ENCODE data around the gene RIPOR2. TPM values are rescaled to one million over a fixed set of nuclear protein-coding genes. Genes with fewer than 3 reads are reported as not detected.

RIPOR2 gene
- total and polyA plus RNA-seq, 10 of the 15 experiments (the other 5 are each of a cell fraction or from before 2014, with no cell fraction given): 22.2 to 48.2 (median 34.7) TPM

- Histone ChIP-seq H4K20me1 (ENCODE audit: control insufficient read depth, insufficient read depth) (no peaks in the 10 kb centered on the region), H3K9ac (ENCODE audit: control insufficient read depth, insufficient read depth, low read length) (no peak overlapping the region), H3K4me1 (ENCODE audit: control insufficient read depth, insufficient read depth, low read length) (peaks cover 40% of the 10 kb centered on the region), H3K9me3 (replicated peaks; ENCODE audit: control insufficient read depth, insufficient read depth, low read length) (no peaks in the 10 kb centered on the region), H3K79me2 (ENCODE audit: control insufficient read depth, insufficient read depth, low read length) (no peaks in the 10 kb centered on the region), H3K27ac (ENCODE audit: control insufficient read depth, insufficient read depth) (peak overlapping the region; percentile 21), H3K4me2 (ENCODE audit: control insufficient read depth, insufficient read depth) (peak overlapping the region; percentile 12; the same call in 1 of the 2 replicates), H2AFZ (ENCODE audit: control insufficient read depth, low read depth, low read length) (no peak overlapping the region), H3K36me3 (ENCODE audit: control insufficient read depth in 2 of 2, insufficient read depth in 2 of 2, low read length in 1 of 2) (peaks cover 4 to 26% of the 10 kb centered on the region in 2 experiments), H3K4me3 (no peak overlapping the region), H3K27me3 (replicated peaks in 1 of 2; ENCODE audit: control insufficient read depth in 2 of 2, insufficient read depth in 2 of 2, low read length in 1 of 2) (no peaks in the 10 kb centered on the region)
- SMC1A ChIA-PET (ENCODE audit: uncharacterized antibody, unreplicated experiment): interaction anchor here (1.0 to 10.7 kb wide), 17 partner anchors 8 to 341 kb away, joined by 3 to 243 read pairs (median 8); partner anchors contain the start of gene RIPOR2
- no peak for TF ChIP-seq RB1 (IDR thresholded peaks at IDR 0.05; ENCODE audit: borderline replicate concordance)
- peak in 1 of 2 experiments; percentile 91; a peak in 2 of 4 replicates for TF ChIP-seq ETV6 (conservative IDR thresholded peaks at IDR 0.05 in 1 of 2, IDR thresholded peaks at IDR 0.05 in 1 of 2; ENCODE audit: borderline replicate concordance in 1 of 2, low read depth in 1 of 2)
- peak; percentile 58; the same call in 1 of the 2 replicates for TF ChIP-seq NFIC (IDR thresholded peaks at IDR 0.05; ENCODE audit: low read depth, low read length)
- TF ChIP-seq FOXM1 (IDR thresholded peaks at IDR 0.05; ENCODE audit: low read depth, low read length): 0 out of 2 replicates have a peak, but pooled peaks have one; percentile 16
- TF ChIP-seq IKZF2 (IDR thresholded peaks at IDR 0.05): peak; percentile 37 to 44; a peak in 2 of 4 replicates
- TF ChIP-seq EED (IDR thresholded peaks at IDR 0.05; ENCODE audit: low read depth): peak; percentile 60; the same call in 1 of the 2 replicates
- no peak for TF ChIP-seq EP300 (IDR thresholded peaks at IDR 0.05; ENCODE audit: borderline replicate concordance in 1 of 2, control insufficient read depth in 1 of 2, low read depth in 2 of 2, low read length in 2 of 2)
- TF ChIP-seq PAX8 (IDR thresholded peaks at IDR 0.05): no peak
- peak; percentile 89 for TF ChIP-seq SPI1 (IDR thresholded peaks at IDR 0.05; ENCODE audit: borderline replicate concordance, insufficient read depth, low read depth, low read length)
- TF ChIP-seq ATF2 (IDR thresholded peaks at IDR 0.05; ENCODE audit: low read length): 0 out of 2 replicates have a peak, but pooled peaks have one; percentile 45
- no peak for TF ChIP-seq YBX1 (IDR thresholded peaks at IDR 0.05)
- 0 out of 4 replicates have a peak, but pooled peaks of 1 of the 2 experiments have one; percentile 74 for TF ChIP-seq CEBPB (IDR thresholded peaks at IDR 0.05; ENCODE audit: borderline replicate concordance in 1 of 2, low read depth in 2 of 2, low read length in 2 of 2)
- 0 out of 2 replicates have a peak, but pooled peaks have one; percentile 17 for TF ChIP-seq CREM (IDR thresholded peaks at IDR 0.05; ENCODE audit: low read depth)
- TF ChIP-seq ZNF24 (IDR thresholded peaks at IDR 0.05): no peak
- TF ChIP-seq PKNOX1 (IDR thresholded peaks at IDR 0.05): no peak
- TF ChIP-seq ZZZ3 (IDR thresholded peaks at IDR 0.05; ENCODE audit: control insufficient read depth, insufficient read length, low read depth): no peak
- no peak for TF ChIP-seq ZNF384 (IDR thresholded peaks at IDR 0.05; ENCODE audit: borderline replicate concordance, low read depth, low read length)
- peak; percentile 74 for TF ChIP-seq RUNX3 (IDR thresholded peaks at IDR 0.05; ENCODE audit: low read length)
- TF ChIP-seq IKZF1 (conservative IDR thresholded peaks at IDR 0.05): peak; percentile 26; the same call in 1 of the 2 replicates
- no peak for TF ChIP-seq SMAD5 (IDR thresholded peaks at IDR 0.05; ENCODE audit: low read depth)
- ATAC-seq: peak; percentile 68
- WGBS (ENCODE audit: insufficient coverage, insufficient replicate concordance, low lambda C conversion rate, missing lambda C conversion rate): 4% methylated on average over 1 of the region's 1 CpG
- CTCF ChIA-PET: interaction anchor here (1.0 to 13.6 kb wide), 12 partner anchors 11 to 213 kb away, joined by 3 to 314 read pairs (median 10); partner anchors contain the start of gene RIPOR2
- POLR2A ChIA-PET: interaction anchor here (1.4 kb wide), 1 partner anchor 160 kb away, joined by 3 read pairs; no protein-coding TSS in a partner anchor
- in situ Hi-C loops (cut with MboI): loop anchor here (5.0 kb wide), 2 partner anchors 159 to 219 kb away; no protein-coding TSS in a partner anchor
- intact Hi-C loops (cut with micrococcal nuclease; ENCODE audit: unreplicated experiment): loop anchor here (5.0 kb wide), 1 partner anchor 54 kb away; no protein-coding TSS in a partner anchor
- RAD21 ChIA-PET (ENCODE audit: unreplicated experiment): interaction anchor here (0.8 to 9.3 kb wide), 15 partner anchors 25 to 213 kb away, joined by 3 to 160 read pairs (median 6); no protein-coding TSS in a partner anchor
- peak; percentile 18 for FAIRE-seq
- peak; percentile 41 for DNase-seq (ENCODE audit: low read depth, low spot score)
- BruUV-seq (replicated peaks): no TSS peak
Observed at GRCh38 chr6:24858177-24858653, 77.5 kb downstream of the RIPOR2 start.
